HG03196 (cell line): ENCODE data around the gene CNFN.

Source experiments
- ATAC-seq: cut with Tn5 transposase; IDR thresholded peaks from one replicate; pipeline ENCODE4 v1.9.1; 2021; ENCODE audit not compliant: unreplicated experiment

Gene CNFN, protein sequence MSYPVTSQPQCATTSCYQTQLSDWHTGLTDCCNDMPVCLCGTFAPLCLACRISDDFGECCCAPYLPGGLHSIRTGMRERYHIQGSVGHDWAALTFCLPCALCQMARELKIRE

DNA sequence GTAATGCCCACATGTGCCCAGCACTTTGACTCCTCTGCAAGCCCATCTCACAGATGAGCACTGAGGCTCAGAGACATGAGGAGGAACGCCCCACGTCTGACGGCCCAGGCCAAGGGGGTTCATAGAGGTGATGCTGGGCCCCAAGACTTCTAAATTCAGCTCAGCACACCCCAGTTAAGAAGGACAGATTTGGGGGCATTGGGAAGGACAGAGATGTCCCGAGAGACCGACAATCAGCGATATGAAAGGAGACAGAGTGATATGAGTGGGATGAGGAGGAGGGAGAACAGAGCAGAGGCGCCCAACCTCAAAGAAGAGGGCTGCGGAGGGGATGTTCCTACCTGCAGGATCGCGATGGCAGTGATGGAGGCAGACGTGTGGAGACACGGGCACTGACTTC is at the start of gene CNFN:
Gene CNFN (minus strand): TSS at position 399 of the 400 bp plus-strand sequence. CDS start 1,260 bp downstream, outside the sequence.
- ATAC-seq = no peak

DNA sequence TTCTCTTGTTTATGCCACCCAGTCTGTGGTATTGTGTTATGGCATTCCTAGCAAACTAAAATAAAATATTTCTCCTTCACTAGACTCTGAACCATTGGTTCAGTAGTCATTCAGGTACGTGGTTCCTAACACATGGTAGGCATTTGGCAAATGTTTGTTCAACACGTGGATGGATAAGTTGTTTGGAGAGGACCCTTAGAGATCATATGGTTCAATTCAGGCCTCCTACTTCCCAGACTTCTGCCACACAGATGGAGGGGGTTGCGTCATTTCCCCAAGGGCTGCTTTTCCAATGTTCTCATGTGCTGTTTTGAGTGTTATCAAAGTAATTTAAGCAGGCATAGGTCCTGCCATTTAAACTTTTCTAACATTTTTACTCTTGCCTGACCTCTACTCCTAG is 45.9 kb upstream of the CNFN start:
- ATAC-seq = no peak

DNA sequence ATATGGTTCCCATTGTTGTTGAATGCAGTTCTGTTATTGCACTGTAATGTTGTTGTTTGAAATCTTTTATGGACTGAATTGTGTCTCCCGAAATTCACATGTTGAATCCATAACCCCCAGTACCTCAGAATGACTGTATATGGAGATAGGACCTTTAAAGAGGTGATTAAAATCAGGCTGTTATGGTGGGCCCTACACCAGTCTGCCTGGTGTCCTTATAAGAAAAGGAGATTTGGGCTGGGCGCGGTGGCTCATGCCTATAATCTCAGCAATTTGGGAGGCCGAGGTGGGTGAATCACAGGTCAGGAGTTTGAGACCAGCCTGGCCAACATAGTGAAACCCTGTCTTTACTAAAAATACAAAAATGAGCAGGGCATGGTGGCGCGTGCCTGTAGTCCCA is 45.2 kb upstream of the CNFN start:
- no peak for ATAC-seq

DNA sequence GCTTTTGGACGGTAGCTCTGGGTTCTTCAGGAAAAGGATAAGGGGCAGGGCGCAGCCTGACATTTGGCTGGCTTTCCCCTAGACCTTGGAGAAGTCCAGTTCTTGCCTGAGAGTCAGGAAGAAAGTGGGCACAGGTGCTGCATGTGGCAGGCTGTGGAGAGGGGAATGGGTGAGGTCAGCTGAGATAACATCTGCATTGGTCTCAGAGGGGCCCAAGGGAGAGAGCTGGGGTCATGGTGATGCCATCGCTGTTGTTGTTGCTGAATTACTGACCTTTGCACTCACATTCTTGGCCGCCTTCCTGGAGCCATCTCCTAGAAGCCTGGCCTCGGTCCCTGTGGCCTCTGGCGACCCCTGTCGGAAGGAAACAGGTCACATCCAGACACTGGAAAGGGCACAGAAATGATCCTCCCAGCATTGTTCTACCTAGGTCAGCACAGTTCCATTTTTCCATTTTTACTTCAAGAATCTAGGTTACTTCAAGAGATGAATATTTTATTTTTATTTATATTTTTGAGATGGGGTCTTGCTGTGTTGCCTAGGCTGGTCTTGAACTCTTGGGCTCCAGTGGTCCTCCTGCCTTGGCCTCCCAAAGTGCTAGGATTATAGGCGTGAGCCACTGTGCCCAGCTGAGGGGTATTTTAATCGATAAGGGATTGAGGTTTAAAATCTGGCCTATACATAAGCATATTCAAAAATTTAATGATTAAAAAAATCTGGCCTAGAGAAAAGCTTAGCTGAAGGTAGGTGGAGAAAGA is 43.6 kb upstream of the CNFN start:
- peak; percentile 51 for ATAC-seq

DNA sequence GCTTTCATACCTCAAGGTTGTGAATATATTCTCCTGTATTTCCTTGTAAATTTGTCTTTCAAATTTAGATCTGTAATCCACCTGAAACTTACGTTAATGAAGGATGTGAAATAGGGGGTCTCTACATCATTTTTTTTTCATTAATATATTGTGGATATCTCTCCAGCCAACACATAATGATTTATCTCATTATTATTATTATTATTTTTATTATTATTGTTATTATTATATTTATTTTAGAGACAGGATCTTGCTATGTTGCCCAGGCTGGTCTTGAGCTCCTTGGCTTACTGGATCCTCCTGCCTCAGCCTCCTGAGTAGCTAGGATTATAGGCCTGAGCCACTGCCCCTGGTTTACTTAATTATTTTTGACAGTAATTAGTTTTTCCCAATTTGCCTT is 41.4 kb upstream of the CNFN start:
- ATAC-seq = no peak

DNA sequence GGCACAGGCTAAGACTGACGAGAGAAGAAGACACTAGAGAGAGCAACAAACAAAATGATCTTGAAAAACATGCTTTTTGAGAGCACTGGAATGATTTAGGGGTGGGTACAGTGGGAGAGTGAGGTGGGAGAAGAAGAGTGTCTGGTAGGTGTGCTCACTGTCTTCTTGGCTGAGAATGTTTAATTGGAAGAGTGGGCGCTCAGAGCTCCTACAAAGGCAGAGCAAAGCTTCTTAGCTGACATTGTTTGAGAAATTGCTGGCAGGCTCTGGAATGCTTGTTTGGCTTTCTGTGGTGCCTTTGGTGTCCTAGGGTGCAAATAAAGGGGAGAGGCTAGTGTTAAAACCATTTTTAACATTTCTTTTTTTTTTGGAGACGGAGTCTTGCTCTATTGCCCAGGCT is 38.6 kb upstream of the CNFN start:
- ATAC-seq = no peak

DNA sequence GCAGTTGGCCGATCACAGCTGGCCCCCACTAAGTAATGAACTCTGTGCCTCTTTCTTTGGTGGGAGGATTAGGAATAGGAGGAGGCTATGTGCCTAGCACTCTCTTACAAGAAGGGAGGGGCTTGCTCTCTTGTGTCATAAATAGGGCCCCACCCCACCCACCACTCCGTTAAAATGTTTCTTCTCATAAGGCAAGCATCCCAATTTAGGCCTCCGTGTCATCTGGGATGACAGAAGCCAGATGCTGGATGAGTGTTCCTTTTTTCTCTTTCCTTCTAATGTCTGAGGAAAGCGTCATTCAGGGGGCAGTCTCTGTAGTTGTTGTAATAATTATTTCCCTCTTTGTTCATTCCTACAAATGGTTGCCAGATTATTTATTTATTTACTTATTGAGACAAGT is 37.2 kb upstream of the CNFN start, which contains the start of gene LIPE:
Gene LIPE (minus strand): TSS at position 76 of the 400 bp plus-strand sequence. CDS start 239 bp downstream, outside the sequence.
- ATAC-seq = no peak

DNA sequence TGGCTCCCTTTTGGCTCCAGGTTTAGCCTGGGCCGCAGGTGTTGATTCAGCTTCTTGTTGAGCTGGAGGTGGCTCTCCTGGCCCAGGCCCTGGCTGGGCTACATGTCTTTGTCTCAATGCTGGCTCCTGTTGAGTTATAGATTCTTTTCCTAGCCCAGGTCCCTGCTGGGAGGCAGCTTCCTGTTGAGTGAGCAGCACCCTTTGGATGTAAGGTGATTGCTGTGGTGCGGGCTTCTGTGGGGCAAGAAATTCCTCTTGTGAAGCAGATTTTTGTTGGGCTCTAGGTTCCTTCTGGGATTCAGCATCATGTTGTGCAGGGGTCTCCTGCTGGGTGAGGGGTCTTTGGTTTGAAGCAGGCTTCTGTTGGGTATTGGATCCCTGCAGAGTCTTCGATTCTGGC is 36.5 kb upstream of the CNFN start:
- ATAC-seq = no peak

DNA sequence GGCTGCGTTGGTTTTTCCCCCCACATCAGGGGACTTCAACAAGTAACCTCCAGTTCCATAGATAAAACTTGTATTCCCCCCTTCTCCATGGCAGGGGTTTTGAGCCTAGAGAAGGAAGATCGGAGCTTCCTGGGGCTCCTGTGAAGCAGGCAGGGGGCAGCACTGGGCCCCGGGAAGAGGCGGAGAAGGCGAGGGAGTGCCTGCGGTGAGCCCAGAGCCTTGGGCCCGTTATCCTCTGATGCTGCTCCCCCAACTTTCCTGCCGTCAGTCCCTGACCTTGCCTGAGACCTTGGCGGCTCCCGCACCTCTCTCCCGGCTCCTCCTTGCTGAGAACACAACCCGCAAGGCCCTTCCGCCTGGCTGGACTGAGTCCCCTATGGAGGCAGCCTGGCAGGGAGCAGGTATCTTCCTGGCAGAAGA is 34.6 kb upstream of the CNFN start:
- ATAC-seq = no peak

DNA sequence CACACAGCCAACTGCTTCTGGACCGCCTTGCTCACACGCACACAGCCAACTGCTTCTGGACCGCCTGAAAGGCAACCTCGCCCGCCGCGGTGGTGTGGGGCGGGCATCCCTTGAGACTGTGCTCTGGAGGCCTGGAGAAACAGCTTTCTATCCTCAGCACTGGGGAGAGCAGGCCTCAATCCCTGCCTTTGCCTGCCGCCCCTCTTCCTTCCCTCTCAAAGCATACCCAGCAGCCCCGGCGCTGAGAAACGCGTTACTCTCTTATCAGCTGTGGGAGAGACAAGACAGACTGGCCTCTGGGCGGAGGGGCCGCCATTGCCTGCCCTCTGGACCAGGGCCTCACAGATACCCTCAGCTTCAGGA is 34.2 kb upstream of the CNFN start:
- ATAC-seq = no peak

DNA sequence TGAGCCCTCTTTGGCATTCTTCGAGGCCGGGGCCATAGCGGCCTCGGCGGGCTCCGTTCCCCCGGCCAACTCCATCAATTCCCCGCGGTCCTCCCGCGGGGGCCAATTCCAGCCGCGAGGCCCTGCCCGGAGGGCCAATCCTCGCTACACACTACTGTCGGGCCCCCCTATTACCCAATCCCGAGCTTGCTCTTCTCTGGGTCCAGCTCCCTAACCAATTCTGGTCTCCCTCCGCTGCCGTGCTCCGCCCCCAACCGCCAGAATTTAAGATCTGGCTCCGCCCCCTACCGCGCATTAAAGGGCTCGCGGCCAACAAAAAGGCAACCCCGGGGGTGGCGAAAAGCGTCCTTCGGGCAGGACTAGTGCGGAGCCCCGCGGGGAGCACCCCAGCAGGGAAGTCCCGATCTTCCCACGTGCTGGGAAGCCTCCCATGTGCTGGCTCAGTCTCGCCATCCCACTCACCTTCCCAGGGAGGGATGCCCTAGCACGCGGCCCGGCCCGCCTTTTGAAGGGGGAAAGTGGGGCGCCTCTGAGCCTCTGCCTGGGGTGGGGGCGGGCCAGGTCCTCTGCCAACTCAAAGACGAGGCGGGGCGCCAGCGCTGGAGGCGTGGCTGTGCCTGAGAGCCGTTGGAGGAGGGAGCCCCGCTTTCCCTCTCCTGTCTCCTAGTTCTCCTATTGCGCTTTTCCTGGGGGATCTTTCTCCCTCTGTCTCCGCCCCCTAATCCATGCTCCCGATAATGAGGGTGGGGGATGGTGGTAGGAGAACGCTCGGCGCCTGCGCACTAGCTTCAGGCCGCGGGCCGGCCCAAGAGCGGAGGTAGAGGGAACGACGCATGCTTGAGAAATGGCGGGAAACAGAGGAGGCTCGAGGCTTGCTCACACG is 33.6 kb upstream of the CNFN start:
- peak; percentile 82 for ATAC-seq

DNA sequence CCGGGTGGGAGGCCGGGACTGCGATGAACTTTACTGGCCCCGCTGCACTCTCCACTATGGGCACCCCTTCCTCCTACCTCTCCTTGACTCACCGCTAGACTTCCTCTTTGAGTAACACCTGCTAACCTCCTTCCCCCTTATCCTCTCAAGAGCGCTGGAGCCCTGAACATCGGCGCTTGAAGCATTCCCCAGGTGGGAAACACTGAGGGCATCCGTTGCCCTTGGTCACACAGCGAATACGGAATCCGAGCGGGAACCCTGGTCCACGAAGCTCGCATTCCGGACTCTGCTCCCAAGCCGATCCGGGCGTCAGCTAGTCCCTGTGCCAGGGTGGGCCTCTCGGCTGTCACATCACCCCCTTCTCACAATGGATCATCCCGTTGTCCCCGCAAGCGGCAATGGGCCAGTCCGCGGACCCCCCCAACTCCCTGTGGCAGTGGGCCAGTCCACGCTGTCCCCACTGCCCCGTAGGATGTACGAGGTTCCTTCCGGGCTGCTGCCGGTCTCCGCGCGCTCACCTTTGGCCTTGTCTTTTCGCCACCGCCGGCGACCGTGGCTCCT is 32.9 kb upstream of the CNFN start:
- ATAC-seq = peak; percentile 29

DNA sequence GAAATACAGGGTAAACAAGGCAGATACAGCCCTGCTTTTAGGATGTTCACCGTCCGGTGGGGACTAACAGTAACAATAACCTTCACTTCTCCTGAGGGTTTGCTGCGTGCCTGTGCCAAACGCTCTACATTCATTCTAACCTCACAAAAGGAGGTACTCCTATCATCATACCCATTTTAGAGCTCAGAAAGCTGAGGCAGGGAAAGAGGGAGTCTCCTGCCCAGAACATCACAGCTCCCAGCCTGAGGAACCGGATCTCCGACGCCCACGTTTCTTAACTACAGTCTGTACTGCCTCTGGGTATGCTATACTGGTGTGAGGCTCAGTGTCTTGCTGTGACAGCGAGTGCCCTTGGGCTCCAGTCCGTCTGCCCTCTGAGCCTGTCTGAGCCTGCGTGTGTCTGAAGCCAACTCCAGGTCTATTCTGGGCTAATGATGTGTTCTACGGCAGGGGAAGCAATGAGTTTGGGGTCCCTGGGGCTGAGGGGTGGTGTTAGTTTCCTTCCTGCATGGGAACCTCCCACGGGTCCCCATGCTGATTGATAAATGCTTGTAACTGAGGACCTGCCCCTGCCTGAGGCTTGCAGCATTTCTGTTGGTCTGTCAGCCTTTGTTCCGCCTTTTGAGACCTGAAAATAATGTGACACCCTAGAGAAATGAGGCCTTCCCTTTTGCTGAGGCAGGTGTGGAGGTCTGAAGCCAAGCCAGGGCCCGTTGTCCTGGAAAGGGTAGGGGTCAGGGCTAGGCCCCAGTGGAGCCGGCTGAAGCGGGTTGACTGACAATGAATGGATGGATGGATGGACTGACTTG is 32.2 kb upstream of the CNFN start:
- peak; percentile 14 for ATAC-seq

DNA sequence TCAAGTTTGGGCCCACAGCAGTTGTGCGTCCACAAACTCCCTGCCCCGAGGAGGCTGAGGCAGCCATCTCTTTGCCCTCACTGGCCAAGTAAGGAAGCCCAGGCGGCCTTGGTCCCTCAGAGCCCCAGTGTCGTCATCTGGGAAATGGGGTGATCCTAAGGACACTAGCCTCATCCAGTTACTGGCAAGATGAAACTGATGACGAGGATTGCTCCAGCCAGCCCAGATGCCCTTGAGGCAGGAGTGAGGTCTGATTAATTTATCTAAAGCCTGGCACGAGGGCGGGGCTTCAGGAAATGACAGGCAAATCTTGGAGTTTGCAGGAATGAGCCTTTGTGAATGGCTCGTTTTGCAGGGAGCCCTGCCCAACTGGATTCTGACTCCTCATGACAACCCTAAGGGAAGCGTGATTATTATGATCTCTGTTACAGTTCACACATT is 31.5 kb upstream of the CNFN start:
- ATAC-seq = no peak

DNA sequence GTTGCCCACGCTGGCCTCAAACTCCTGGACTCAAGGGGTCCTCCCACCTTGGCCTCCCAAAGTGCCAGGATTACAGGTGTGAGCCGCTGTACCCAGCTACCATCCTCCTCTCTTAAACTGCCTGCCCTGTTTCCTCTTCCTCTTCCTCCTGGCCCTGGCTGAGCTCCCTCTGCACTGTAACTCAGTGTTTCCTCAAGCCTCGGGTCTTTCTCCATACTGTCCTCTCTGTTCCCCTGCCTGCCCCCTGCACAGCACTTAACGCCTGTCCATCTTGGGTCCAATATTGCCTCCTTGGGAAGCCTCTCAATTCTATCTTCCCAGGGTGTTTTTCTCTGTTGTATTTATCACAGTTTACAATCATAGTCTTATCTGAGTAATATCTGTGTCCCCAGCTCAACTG is 31.0 kb upstream of the CNFN start:
- no peak for ATAC-seq

DNA sequence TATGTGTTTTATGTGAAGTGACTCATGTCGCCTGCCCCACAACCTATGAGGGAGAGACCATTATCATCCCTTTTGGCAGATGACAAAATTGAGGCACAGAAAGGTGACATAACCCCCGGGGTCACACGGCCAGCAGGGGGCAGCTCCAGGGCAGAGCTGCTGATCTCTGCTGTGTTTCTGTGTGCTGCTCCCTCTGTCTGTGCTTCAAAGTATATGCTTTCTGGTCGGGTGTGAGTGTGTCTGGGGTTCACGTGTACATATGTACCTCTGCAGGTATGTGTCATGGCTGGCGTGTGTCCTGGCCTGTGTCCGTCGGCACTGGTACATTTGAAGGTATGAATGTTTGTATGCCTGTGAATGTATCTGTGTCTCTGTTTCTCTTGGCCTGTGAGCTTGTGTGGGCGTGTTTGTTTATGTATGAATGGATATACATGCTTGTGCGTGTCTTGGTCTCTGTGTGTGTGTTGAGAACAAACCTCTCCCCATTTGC is 30.0 kb upstream of the CNFN start:
- no peak for ATAC-seq

DNA sequence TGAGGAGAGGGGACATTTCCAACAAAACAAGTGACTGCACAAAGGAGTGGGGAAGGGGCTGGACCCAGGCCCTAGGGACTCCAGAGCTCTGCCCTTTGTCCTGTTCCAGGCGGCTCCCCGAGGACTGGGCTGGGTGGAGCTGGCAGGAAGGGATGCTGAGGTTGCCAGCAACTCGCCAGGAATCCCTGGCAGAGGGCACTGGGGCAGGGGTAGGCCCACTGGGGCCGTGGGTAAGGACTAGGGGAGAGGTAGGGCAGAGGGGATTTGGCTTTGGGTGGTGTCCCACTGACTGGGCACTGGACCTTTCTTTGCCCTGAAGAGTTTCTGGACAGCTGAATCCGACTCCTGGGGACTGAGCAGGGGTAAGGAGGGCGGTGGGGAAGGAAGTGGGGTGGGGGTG is 29.2 kb upstream of the CNFN start:
- no peak for ATAC-seq

DNA sequence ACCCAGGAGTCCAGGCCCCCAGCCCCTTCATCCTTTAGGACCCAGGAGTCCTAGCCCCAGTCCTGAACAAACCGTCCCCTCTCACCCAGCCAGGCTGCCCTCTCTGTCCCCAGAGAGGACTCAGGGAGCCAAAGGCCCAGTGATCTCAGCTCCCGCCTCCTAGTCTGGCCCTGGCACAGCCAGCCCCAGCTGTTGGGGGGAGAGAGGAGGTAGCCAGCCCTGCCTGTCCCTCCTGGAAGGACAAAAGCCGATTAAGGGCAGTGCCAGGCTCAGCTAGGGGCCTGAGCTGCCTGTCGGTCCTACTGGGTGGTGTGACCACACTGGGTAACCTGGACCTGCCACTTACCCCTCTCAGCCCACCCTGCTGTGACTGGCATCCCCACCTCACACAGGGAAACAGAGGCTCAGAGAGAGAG is 22.6 kb upstream of the CNFN start:
- ATAC-seq = no peak

DNA sequence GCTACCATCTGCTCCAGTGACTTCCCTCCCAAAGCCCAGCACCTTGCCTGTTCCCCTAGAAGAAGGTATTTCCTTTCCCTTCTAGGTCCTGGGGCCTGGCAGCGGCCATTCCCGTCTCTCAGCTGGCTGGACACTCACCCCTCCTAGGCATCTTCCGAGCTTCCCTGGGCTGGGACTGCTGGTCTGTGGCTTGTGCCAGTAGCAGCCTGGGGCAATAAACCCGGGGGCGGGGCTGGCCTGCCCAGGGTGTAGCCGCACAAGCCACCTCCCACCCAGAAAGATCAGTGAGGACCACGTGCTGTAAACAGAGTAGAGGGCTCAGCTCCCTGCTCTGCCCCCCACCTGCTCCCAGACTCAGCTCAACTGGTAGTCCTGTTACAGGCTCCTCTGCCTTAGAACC is 22.1 kb upstream of the CNFN start:
- no peak for ATAC-seq

DNA sequence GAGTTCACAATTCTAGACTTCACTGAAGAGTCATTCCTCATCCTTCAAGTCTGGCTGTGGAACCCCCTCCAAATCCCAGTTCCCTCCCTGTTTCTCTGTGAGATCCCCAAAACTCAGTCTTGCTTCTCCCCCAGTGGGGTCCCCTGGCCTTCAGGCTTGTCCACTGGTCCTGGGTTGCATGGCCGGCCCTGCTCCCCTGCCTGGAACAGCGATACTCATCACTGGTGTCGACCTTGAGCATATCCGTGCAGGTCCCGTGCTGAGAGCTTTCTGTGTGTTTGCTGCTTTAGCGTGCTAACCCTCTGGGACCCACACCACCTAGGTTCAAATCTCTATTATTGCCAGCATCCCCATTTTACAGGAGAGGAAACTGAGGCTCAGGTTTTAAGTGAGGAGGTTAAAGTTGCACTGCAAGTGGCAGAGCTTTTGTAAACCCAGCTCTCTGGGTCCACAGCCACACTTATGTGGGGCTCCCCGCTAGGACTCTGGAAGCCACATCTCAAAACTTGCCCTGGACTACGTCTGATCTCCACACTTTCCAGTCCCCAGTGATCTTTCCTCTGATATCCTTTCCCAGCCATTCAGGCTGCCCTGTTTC is 21.6 kb upstream of the CNFN start:
- ATAC-seq = no peak
